Measurements from ENCODE around the gene CBX5. TPM values are rescaled to one million over a fixed set of nuclear protein-coding genes. Genes with fewer than 3 reads are reported as not detected.
"Not testable (repeated sequence)": the region's sequence is repeated elsewhere in the genome, so short reads cannot be mapped to it uniquely, and the experiment has no call there.

CBX5 gene
- total RNA-seq, 1 experiment from 2014 or later = 47.6 TPM

DNA sequence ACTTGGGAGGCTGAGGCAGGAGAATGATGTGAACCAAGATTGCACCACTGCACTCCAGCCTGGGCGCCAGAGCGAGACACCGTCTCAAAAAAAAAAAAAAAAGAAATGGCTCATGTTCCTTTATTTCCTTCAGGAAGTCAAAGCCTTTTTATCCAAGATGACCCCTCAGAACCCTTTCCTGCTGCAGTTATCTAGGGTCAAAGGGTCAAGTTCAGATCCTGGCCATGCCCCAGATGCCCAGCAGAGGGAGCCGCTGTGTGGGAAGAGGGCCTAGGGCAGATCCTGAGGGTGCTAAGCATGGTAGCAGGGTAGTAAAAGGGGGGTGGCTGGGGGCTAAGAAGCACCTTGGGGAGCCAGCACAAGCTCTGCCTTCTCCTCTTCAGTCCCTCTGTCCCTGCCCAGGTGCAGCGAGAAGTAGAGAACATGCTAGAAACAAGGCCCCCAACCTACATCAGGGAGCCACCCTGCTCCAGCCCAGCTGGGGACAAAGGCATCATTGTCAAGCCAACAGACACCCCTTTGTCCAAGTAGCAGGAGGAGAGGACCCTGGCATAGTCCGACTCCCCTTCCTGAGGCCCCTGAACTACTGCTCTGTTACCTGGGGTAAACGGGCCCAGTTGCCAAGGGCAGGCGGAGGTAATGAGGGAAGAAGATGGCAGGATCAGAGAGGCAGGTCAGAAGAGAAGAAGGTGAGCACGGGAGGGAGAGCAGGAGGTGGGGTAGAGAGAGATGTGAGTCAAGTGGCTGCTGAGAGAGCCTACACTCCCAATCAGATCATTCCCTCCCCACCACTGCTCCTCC, 14.4 kb upstream of the CBX5 start:
- peak; percentile 26 for DNase-seq (ENCODE audit: low spot score)

- DNase-seq (ENCODE audit: low spot score) = no peak
Measured at GRCh38 chr12:54292931-54293241, 13.0 kb upstream of the CBX5 start.

GRCh38 chr12:54292083-54292930, 12.4 kb upstream of the CBX5 start:
- no peak for DNase-seq (ENCODE audit: low spot score)

GRCh38 chr12:54287261-54288157, 7.6 kb upstream of the CBX5 start:
- no peak for DNase-seq (ENCODE audit: low spot score)

DNA sequence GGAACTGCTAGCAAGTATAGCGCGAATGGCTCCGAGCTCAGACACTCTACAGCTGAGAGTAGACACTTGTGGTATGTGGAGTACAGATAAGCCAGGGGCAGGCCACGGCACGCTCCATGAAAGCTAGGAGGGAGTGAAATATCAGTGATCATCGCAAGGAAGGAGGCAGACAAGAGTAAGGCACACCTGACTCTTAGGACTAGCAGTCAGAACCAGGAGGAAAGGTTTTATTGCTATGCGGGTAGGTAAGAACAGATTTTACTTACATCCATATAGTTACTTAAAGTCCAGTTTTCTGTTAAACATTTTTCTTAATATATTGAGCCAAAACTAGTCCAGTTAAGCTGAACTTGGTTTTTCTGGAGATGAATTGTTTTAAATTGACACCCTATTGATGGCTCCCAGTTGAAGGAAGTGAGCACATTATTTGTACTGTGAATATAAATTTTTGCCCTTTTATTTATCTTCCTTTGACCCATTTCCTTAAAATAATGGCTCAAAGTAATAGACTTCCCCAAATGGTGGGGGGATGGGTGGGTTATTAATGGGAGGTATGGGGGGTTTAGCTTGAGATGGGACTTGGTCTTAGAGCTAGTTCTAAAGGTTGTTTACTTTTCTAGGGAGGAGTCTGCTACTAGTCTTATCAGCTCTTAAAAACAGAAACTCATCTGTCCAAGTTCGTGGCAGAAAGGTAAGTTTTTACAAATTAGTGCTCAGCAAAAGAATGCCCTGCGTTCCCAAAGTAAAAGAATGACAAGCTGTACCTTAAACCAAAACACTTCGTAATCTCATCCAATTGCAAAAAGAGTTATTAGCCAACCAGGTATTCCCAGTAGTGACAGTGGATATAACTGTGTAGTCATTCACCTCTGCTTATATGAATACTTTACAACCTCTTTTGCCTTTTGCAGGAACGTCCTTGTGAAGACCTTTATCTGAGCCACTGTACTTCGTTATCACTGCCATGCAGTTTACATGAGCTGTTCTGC, 6.4 kb upstream of the CBX5 start:
- DNase-seq (ENCODE audit: low spot score) = no peak

- DNase-seq (ENCODE audit: low spot score) = no peak
Measured at GRCh38 chr12:54285150-54286041, 5.5 kb upstream of the CBX5 start.

GRCh38 chr12:54284070-54284780, 4.3 kb upstream of the CBX5 start:
- not testable (repeated sequence) for DNase-seq (ENCODE audit: low spot score)

DNA sequence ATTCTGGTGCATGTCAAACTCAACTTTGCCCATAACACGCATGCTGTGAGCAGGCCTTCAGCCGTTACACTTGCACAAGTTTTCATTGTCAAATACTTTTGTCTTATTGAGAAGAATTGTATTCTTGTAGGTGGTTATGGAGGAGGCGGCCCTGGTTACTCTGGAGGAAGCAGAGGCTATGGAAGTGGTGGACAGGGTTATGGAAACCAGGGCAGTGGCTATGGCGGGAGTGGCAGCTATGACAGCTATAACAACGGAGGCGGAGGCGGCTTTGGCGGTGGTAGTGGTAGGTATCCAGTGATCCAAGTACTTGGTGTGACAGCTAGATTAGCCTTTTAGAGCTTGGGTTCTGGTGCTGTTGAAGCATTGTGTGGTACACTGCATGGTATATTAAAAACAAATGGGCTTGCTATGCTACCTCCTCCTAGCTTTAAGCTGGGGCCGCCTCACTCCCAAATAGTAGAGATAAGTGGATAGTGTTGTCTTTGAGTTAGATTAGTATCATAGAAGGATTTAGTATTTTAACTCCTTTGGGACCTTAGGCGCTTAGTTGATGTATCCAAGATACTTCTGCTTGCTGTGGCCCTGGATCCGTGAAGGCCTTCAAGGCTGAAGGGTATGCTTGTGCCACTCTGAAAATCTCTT, 3.1 kb upstream of the CBX5 start:
- DNase-seq (ENCODE audit: low spot score) = no peak

- DNase-seq (ENCODE audit: low spot score) = not testable (repeated sequence)
Measured at GRCh38 chr12:54281694-54282093, 1.8 kb upstream of the CBX5 start.

- DNase-seq (ENCODE audit: low spot score) = not testable (repeated sequence)
Measured at GRCh38 chr12:54281261-54281638, 1.3 kb upstream of the CBX5 start.

DNA sequence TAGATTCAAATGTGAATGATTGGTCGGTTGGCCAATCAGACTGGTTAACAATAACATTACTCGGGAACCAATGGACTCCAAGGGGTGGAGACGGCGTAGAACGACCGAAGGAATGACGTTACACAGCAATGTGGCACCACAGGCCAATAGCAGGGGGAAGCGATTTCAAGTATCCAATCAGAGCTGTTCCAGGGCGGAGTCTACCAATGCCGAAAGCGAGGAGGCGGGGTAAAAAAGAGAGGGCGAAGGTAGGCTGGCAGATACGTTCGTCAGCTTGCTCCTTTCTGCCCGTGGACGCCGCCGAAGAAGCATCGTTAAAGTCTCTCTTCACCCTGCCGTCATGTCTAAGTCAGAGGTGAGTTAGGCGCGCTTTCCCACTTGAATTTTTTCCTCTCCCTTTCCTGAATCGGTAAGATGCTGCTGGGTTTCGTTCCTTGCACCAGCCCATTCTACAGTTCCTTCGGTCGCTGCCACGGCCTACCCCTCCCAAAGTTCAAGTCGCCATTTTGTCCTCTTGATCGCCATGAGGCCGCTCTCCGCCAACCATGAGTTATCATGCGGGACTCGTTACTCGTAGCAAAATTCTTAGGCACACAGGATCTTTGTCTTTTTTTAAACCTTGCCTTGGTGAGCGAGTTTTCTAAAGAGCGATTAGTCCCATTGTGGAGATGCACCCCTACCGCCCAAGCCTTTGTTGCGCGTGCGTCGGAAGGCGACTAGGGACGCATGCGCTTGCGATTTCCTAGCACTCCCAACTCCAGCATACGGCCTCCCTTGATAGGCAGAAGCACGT, 742 bp upstream of the CBX5 start, which contains the start of gene HNRNPA1:
TSS of gene HNRNPA1 (plus strand) at position 259 of the 793 bp plus-strand sequence. CDS start at position 341, 82 bp downstream.
- peak; percentile 100 for DNase-seq (ENCODE audit: low spot score)

DNA sequence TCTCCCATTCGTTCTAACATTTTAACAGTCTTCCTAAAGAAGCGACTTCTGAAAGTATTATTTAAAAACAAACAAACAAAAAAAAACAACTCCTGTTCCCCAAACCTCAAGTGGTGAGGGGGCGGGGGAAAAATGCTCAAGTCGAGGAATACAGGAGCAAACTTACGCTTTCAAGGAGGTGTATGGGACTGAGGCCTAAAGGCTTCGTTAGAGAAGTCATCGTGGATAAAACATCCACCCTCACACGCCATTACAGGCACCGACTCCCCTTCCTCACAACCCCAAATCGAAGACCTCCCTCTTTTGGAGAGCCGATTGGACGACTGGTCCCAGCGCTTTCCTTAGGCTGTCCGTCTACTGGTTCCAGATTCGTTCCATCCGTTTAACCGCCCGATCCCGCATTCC, 693 bp downstream of the CBX5 start:
- DNase-seq (ENCODE audit: low spot score) = no peak

GRCh38 chr12:54277823-54278276, 2.1 kb downstream of the CBX5 start:
- DNase-seq (ENCODE audit: low spot score) = no peak

GRCh38 chr12:54276368-54276767, 3.6 kb downstream of the CBX5 start:
- DNase-seq (ENCODE audit: low spot score) = no peak

- DNase-seq (ENCODE audit: low spot score) = no peak
Measured at GRCh38 chr12:54273981-54274380, 5.9 kb downstream of the CBX5 start.

- DNase-seq (ENCODE audit: low spot score) = no peak
Measured at GRCh38 chr12:54272214-54272613, 7.7 kb downstream of the CBX5 start.

DNA sequence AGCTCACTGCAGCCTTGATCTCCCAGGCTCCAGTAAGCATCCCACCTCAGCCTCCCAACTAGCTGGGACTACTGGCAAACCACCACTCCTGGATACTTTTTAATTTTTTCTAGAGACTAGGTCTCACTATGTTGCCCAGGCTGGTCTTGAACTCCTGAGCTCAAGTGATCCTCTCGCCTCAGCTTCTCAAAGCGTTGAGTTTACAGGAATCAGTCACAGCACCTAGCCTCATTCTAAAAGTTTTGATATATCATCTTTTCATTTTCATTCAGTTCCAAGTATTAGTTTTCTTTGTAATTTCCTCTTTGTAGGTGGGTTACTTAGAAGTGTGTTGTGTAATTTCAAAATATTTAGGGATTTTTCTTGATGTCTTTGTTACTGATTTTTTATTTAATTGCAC, 9.6 kb downstream of the CBX5 start:
- DNase-seq (ENCODE audit: low spot score) = no peak

DNA sequence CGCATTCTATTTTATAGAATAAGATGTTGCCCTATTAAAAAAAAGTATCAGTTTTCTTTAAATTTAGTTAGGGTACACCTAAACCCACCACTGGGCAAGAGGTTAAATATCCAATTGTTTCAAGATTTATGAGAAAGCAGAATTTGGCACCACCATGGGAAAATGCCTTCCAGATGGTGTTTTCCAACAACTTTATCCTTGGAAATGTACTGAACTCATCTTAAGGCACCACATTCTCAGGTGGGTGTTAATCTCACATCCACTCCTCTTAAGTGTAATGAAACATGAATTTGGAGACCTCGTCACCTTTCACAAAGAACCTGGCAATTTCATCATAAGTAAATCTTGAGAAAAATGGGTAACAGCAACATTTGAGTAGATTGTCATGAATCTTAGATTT, 13.1 kb downstream of the CBX5 start:
- no peak for DNase-seq (ENCODE audit: low spot score)

Measured in A172 (cell line).